ENCODE data around the gene DIP2C. TPM values are rescaled to one million over a fixed set of nuclear protein-coding genes. Genes with fewer than 3 reads are reported as not detected.
A peak's percentile ranks its signal among the peaks of the same experiment; 100 is the strongest.

The DIP2C gene
- polyA plus RNA-seq, 1 of the 3 experiments (the other 2 are of a cell fraction): 8.7 TPM

- CTCF ChIA-PET: interaction anchor here (1.0 kb wide), 2 partner anchors 11 to 211 kb away, joined by 3 read pairs; no protein-coding TSS in a partner anchor
- Histone ChIP-seq H3K4me3 (ENCODE audit: low read depth in 2 of 2, low read length in 1 of 2) (no peak overlapping the region), H3K27me3 (ENCODE audit: insufficient read depth) (no peaks in the 10 kb centered on the region), H3K27ac (ENCODE audit: low read depth in 2 of 2, low read length in 1 of 2) (peak overlapping the region in 1 of 2 experiments; percentile 16; a peak in 1 of 4 replicates), H4K20me1 (ENCODE audit: insufficient read depth) (peaks cover 4% of the 10 kb centered on the region; the same call in 1 of the 2 replicates), H3K4me1 (ENCODE audit: control insufficient read depth in 1 of 2, insufficient read depth in 2 of 2, low read depth in 1 of 2, low read length in 1 of 2) (peaks cover 0 to 33% of the 10 kb centered on the region in 2 experiments; a peak in 1 of 4 replicates), H3K36me3 (replicated peaks in 1 of 2; ENCODE audit: control insufficient read depth in 1 of 2, insufficient read depth in 2 of 2, low read length in 1 of 2) (peaks cover 0 to 13% of the 10 kb centered on the region in 2 experiments), H3K9me2 (no peaks in the 10 kb centered on the region), H3K4me2 (no peak overlapping the region), H3K79me2 (ENCODE audit: insufficient read depth) (peaks cover 8% of the 10 kb centered on the region; the same call in 1 of the 2 replicates), H2AFZ (ENCODE audit: low read depth) (no peak overlapping the region), H3F3A (replicated peaks; ENCODE audit: insufficient read depth) (no peaks in the 10 kb centered on the region), H3K9me3 (no peaks in the 10 kb centered on the region), H3K9ac (no peak overlapping the region)
- no peak for TF ChIP-seq TCF12 (IDR thresholded peaks at IDR 0.05)
- no peak for TF ChIP-seq MEF2A (IDR thresholded peaks at IDR 0.05; ENCODE audit: borderline replicate concordance, low read depth)
- TF ChIP-seq PBX3 (IDR thresholded peaks at IDR 0.05): no peak
- no peak; a peak in 1 of 4 replicates for TF ChIP-seq EP300 (IDR thresholded peaks at IDR 0.05; ENCODE audit: borderline replicate concordance in 1 of 2, low read depth in 1 of 2, low read length in 1 of 2)
- TF ChIP-seq, protein P1, sequence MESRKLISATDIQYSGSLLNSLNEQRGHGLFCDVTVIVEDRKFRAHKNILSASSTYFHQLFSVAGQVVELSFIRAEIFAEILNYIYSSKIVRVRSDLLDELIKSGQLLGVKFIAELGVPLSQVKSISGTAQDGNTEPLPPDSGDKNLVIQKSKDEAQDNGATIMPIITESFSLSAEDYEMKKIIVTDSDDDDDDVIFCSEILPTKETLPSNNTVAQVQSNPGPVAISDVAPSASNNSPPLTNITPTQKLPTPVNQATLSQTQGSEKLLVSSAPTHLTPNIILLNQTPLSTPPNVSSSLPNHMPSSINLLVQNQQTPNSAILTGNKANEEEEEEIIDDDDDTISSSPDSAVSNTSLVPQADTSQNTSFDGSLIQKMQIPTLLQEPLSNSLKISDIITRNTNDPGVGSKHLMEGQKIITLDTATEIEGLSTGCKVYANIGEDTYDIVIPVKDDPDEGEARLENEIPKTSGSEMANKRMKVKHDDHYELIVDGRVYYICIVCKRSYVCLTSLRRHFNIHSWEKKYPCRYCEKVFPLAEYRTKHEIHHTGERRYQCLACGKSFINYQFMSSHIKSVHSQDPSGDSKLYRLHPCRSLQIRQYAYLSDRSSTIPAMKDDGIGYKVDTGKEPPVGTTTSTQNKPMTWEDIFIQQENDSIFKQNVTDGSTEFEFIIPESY (IDR thresholded peaks at IDR 0.05; ENCODE audit: borderline replicate concordance, low read depth): no peak
- no peak for TF ChIP-seq MXI1 (IDR thresholded peaks at IDR 0.05; ENCODE audit: low read depth, low read length)
- no peak for TF ChIP-seq FOXJ3 (CRISPR knock-in tag; IDR thresholded peaks at IDR 0.05)
- no peak for TF ChIP-seq SMC3 (IDR thresholded peaks at IDR 0.05; ENCODE audit: low read depth, low read length)
- no peak for TF ChIP-seq POLR2AphosphoS5 (IDR thresholded peaks at IDR 0.05; ENCODE audit: low read depth, low read length)
- no peak for TF ChIP-seq FOSL2 (IDR thresholded peaks at IDR 0.05; ENCODE audit: borderline replicate concordance, low read depth)
- no peak for TF ChIP-seq GABPA (IDR thresholded peaks at IDR 0.05; ENCODE audit: low read depth)
- WGBS (ENCODE audit: low lambda C conversion rate): 83% methylated on average over 8 of the region's 15 CpGs
- POLR2A ChIA-PET: no interaction called here
- peak; percentile 74 for DNase-seq
Measured at GRCh38 chr10:481628-482027, 207.8 kb downstream of the DIP2C start.

DNA sequence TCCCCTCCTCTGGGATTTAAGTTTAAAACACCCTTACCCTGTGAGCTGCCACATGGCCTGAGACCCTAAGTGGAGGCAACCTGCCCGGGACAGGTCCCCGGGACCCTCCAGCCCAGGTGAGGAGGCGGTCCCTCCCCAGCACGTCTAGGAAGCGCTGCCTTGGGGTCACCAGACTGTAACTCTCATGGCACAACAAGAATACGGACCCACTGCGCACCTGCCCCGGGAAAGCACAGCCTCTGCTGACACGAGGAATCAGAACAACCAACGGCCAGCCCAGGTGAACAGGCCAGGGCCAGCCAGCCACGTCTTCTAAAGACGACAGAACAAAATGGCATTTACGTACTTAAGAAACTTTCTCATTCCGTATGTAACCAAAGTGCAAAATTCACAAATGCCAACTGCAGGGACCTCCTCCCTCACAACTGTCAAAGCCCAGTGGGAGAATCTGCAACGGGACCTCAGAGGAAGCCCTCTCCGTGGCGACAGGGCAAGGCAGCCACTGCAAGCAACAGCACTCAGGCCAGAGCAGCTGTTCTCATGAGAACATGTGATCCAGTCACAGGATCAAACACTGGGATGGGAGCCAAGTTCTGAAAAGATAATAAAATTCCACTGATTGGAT, 208.4 kb downstream of the DIP2C start:
- WGBS (ENCODE audit: low lambda C conversion rate): 87% methylated on average over 15 of the region's 17 CpGs
- Histone ChIP-seq H3K36me3 (replicated peaks in 1 of 2; ENCODE audit: control insufficient read depth in 1 of 2, insufficient read depth in 2 of 2, low read length in 1 of 2) (peaks cover 0 to 13% of the 10 kb centered on the region in 2 experiments), H3F3A (replicated peaks; ENCODE audit: insufficient read depth) (no peaks in the 10 kb centered on the region), H3K79me2 (ENCODE audit: insufficient read depth) (peaks cover 6% of the 10 kb centered on the region; the same call in 1 of the 2 replicates), H3K27me3 (ENCODE audit: insufficient read depth) (no peaks in the 10 kb centered on the region), H3K9ac (no peak overlapping the region), H4K20me1 (ENCODE audit: insufficient read depth) (no peaks in the 10 kb centered on the region), H3K27ac (ENCODE audit: low read depth in 2 of 2, low read length in 1 of 2) (no peak overlapping the region), H3K4me2 (no peak overlapping the region), H3K4me1 (ENCODE audit: control insufficient read depth in 1 of 2, insufficient read depth in 2 of 2, low read depth in 1 of 2, low read length in 1 of 2) (peaks cover 0 to 28% of the 10 kb centered on the region in 2 experiments; a peak in 1 of 4 replicates), H2AFZ (ENCODE audit: low read depth) (no peak overlapping the region), H3K4me3 (ENCODE audit: low read depth in 2 of 2, low read length in 1 of 2) (no peak overlapping the region), H3K9me3 (no peaks in the 10 kb centered on the region), H3K9me2 (no peaks in the 10 kb centered on the region)
- ChIA-PET CTCF (interaction anchor here (1.0 to 1.7 kb wide), 2 partner anchors 211 to 308 kb away, joined by 3 read pairs; no protein-coding TSS in a partner anchor), POLR2A (no interaction called here)
- DNase-seq: peak; percentile 83
- TF ChIP-seq RCOR1 (IDR thresholded peaks at IDR 0.05; ENCODE audit: low read length) (0 out of 2 replicates have a peak, but pooled peaks have one; percentile 26), JUND (IDR thresholded peaks at IDR 0.05) (no peak), CHD2 (IDR thresholded peaks at IDR 0.05; ENCODE audit: low read length, partially characterized antibody) (peak; percentile 20), SIN3A (IDR thresholded peaks at IDR 0.05; ENCODE audit: borderline replicate concordance, low read depth, low read length) (no peak), PBX3 (IDR thresholded peaks at IDR 0.05) (no peak), GABPA (IDR thresholded peaks at IDR 0.05; ENCODE audit: low read depth) (no peak), SMC3 (IDR thresholded peaks at IDR 0.05; ENCODE audit: low read depth, low read length) (no peak), ELF1 (IDR thresholded peaks at IDR 0.05) (no peak), MEF2A (IDR thresholded peaks at IDR 0.05; ENCODE audit: borderline replicate concordance, low read depth) (no peak), TAF1 (IDR thresholded peaks at IDR 0.05; ENCODE audit: borderline replicate concordance, low read depth, low read length) (no peak), RAD21 (IDR thresholded peaks at IDR 0.05; ENCODE audit: low read length) (no peak; the same call in 1 of the 2 replicates), POLR2AphosphoS5 (IDR thresholded peaks at IDR 0.05; ENCODE audit: low read depth, low read length) (no peak)
- TF ChIP-seq, protein P2, sequence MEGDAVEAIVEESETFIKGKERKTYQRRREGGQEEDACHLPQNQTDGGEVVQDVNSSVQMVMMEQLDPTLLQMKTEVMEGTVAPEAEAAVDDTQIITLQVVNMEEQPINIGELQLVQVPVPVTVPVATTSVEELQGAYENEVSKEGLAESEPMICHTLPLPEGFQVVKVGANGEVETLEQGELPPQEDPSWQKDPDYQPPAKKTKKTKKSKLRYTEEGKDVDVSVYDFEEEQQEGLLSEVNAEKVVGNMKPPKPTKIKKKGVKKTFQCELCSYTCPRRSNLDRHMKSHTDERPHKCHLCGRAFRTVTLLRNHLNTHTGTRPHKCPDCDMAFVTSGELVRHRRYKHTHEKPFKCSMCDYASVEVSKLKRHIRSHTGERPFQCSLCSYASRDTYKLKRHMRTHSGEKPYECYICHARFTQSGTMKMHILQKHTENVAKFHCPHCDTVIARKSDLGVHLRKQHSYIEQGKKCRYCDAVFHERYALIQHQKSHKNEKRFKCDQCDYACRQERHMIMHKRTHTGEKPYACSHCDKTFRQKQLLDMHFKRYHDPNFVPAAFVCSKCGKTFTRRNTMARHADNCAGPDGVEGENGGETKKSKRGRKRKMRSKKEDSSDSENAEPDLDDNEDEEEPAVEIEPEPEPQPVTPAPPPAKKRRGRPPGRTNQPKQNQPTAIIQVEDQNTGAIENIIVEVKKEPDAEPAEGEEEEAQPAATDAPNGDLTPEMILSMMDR (IDR thresholded peaks at IDR 0.05): no peak
